Measurements from ENCODE around the gene GAL3ST1. TPM values are rescaled to one million over a fixed set of nuclear protein-coding genes. Genes with fewer than 3 reads are reported as not detected.

The GAL3ST1 gene
- polyA plus RNA-seq, 3 donors, result not detected

- DNase-seq, result no peak
- Mint-ChIP-seq H3K27me3 (ENCODE audit: low read depth in 3 of 3) (peaks cover 24 to 29% (median 26%) of the 10 kb centered on the region in 3 donors), H3K4me3 (no peak overlapping the region), H3K4me1 (peaks cover 4% of the 10 kb centered on the region), H3K9me3 (peaks cover 0 to 3% (median 0%) of the 10 kb centered on the region in 7 donors), H3K27ac (no peak overlapping the region), H3K36me3 (peaks cover 18 to 23% of the 10 kb centered on the region in 2 donors)
- peaks cover 0 to 20% of the 10 kb centered on the region in 2 donors for H3K27me3 ChIP-seq (ENCODE audit: control insufficient read depth in 2 of 2, insufficient read depth in 2 of 2, low read length in 2 of 2)
- no peaks in the 10 kb centered on the region for H4K20me1 ChIP-seq (ENCODE audit: insufficient read depth, low read length)
- H3K4me1 ChIP-seq (ENCODE audit: control insufficient read depth in 1 of 2, insufficient read depth in 2 of 2, low read length in 2 of 2), result no peaks in the 10 kb centered on the region
- no peaks in the 10 kb centered on the region for H3K9me3 ChIP-seq (replicated peaks in 1 of 2; ENCODE audit: control insufficient read depth in 1 of 2, insufficient read depth in 1 of 2, low read length in 2 of 2)
- no peak overlapping the region for H3K27ac ChIP-seq (ENCODE audit: low read depth in 1 of 2, low read length in 2 of 2)
- H2AFZ ChIP-seq (ENCODE audit: insufficient read depth, low read depth, low read length, poor library complexity, severe bottlenecking), result no peak overlapping the region
- intact Hi-C loops (cut with micrococcal nuclease), result no loop called here
- no peak overlapping the region for H3K4me3 ChIP-seq (replicated peaks in 1 of 3; ENCODE audit: low read depth in 2 of 3, low read length in 3 of 3)
- 96% methylated on average over 4 of the region's 6 CpGs for WGBS (ENCODE audit: insufficient coverage)
- no peaks in the 10 kb centered on the region for H3K79me2 ChIP-seq (ENCODE audit: insufficient read depth, low read length)
- H3K36me3 ChIP-seq (replicated peaks in 1 of 2; ENCODE audit: control insufficient read depth in 1 of 2, insufficient read depth in 2 of 2, low read length in 2 of 2), result peaks cover 19 to 23% of the 10 kb centered on the region in 2 donors
- H3K4me2 ChIP-seq (replicated peaks; ENCODE audit: extremely low read depth, low read length, poor library complexity, severe bottlenecking), result no peak overlapping the region
- no peak overlapping the region for H3K9ac ChIP-seq (ENCODE audit: insufficient read depth, low read length, poor library complexity, severe bottlenecking)
- no peak for TF ChIP-seq CTCF (IDR thresholded peaks at IDR 0.05)
These were observed 2.3 kb downstream of the GAL3ST1 start for GRCh38 chr22:30572210-30572609.

- no peaks in the 10 kb centered on the region for H4K20me1 ChIP-seq (ENCODE audit: insufficient read depth, low read length)
- H3K9ac ChIP-seq (ENCODE audit: insufficient read depth, low read length, poor library complexity, severe bottlenecking), result no peak overlapping the region
- intact Hi-C loops (cut with micrococcal nuclease), result loop anchor here in 1 of 2 donors (10.0 kb wide), 1 partner anchor 185 kb away; no protein-coding TSS in a partner anchor
- Mint-ChIP-seq H3K27ac (no peak overlapping the region), H3K4me1 (peaks cover under 1% of the 10 kb centered on the region), H3K4me3 (no peak overlapping the region), H3K9me3 (peaks cover 0 to 3% (median 0%) of the 10 kb centered on the region in 7 donors), H3K36me3 (no peaks in the 10 kb centered on the region), H3K27me3 (ENCODE audit: low read depth in 3 of 3) (peaks cover 16 to 23% (median 21%) of the 10 kb centered on the region in 3 donors)
- no peak overlapping the region for H3K27ac ChIP-seq (ENCODE audit: low read depth in 1 of 2, low read length in 2 of 2)
- no peaks in the 10 kb centered on the region for H3K4me1 ChIP-seq (ENCODE audit: control insufficient read depth in 1 of 2, insufficient read depth in 2 of 2, low read length in 2 of 2)
- no peak overlapping the region for H3K4me3 ChIP-seq (replicated peaks in 1 of 3; ENCODE audit: low read depth in 2 of 3, low read length in 3 of 3)
- 98% methylated on average over 7 of the region's 10 CpGs for WGBS (ENCODE audit: insufficient coverage)
- no peak for TF ChIP-seq CTCF (IDR thresholded peaks at IDR 0.05)
- no peaks in the 10 kb centered on the region for H3K36me3 ChIP-seq (replicated peaks in 1 of 2; ENCODE audit: control insufficient read depth in 1 of 2, insufficient read depth in 2 of 2, low read length in 2 of 2)
- no peaks in the 10 kb centered on the region for H3K79me2 ChIP-seq (ENCODE audit: insufficient read depth, low read length)
- H3K9me3 ChIP-seq (replicated peaks in 1 of 2; ENCODE audit: control insufficient read depth in 1 of 2, insufficient read depth in 1 of 2, low read length in 2 of 2), result no peaks in the 10 kb centered on the region
- DNase-seq, result no peak
- H2AFZ ChIP-seq (ENCODE audit: insufficient read depth, low read depth, low read length, poor library complexity, severe bottlenecking), result no peak overlapping the region
- H3K27me3 ChIP-seq (ENCODE audit: control insufficient read depth in 2 of 2, insufficient read depth in 2 of 2, low read length in 2 of 2), result peaks cover 0 to 14% of the 10 kb centered on the region in 2 donors
- no peak overlapping the region for H3K4me2 ChIP-seq (replicated peaks; ENCODE audit: extremely low read depth, low read length, poor library complexity, severe bottlenecking)
These were observed 4.7 kb downstream of the GAL3ST1 start for GRCh38 chr22:30569674-30570202.

Measured in CD14-positive monocyte (primary cell).